NCI-H146 treated with DMSO at 0.1 percent for 48 hours (cell line): ENCODE data around the gene CD276.

Experiments
- DNase-seq: peaks from one replicate; lab custom pipeline; 2025; ENCODE audit not compliant: unreplicated experiment; lab: John Stamatoyannopoulos, UW

CD276 gene

DNA sequence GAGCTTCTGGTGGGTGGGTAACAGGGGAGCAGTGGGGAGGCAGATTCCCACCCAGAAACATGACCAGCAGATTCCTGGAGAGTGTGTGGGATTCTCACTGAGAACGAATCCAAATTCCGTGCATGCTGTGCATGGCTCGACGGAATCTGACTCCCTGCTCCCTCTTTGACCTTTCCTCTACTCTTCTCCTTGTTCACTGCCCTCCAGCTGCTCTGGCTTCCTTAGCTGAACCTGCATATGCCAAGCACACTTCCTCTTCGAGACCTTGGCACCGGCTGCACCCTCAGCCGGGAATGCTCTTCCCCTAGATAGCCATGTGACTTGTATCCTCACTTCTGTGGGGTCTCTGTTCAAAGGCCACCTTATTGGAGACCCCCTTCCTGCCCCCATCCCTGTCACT is 62.7 kb downstream of the CD276 start:
- no peak for DNase-seq

- DNase-seq, result no peak
Measured at GRCh38 chr15:73747847-73748590, 63.8 kb downstream of the CD276 start.

DNA sequence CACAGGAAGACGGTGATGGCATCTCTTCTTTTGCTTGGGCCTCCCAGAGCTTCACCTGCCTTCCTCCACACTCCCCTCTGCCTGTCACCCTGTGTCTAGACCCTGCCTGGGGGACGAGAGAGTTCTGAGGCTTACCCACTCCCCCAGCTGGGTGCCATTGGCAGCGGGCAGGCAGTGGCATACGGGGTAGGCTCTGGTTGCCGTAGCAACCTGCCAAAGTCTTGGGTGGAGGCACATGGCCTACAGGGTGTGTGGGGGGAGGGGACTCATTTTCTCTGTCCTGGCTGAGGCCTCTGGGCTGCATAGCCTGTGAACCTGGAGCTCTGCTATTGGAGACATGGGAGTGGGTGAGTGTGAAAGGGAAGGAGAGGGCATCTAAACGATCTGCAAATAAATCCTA is 64.5 kb downstream of the CD276 start:
- no peak for DNase-seq

DNA sequence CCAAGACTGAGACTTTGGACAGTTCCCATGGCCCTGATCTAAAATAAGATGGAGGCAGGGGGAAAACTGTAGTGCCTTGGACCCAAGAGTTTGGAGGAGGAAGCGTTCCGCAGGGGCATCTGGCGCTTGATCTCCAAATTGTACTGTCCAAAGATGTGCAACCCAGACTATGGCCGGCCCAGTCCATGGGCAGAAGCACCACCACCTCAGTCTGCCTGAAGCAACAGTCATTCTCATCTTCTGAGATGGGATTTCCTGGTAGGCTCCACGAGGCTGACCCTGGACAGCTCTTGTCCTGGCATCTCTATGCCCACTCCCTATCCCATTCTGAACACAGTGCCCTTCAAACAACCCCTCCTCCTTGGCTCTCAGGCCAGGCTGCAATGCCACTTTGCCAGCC is 65.3 kb downstream of the CD276 start:
- no peak for DNase-seq

DNA sequence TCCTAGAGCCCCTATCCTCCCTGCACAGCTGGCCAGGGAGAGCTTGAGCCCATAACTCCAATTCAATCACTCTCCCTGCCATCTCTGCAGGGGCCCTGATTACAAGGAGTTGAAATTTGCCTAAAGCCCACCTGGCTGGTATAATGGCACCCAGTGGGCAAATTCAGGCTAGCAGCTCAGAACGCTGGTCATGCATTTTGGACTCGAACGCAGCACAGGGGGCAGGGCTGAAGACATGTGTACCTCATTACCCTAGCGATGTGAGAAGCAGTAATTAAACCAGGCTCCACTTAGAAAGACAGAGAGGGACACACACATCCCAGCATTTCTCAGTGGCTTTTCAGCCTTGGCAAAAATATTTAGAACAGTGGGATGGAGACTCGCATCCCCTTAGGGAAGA is 65.8 kb downstream of the CD276 start:
- no peak for DNase-seq

DNA sequence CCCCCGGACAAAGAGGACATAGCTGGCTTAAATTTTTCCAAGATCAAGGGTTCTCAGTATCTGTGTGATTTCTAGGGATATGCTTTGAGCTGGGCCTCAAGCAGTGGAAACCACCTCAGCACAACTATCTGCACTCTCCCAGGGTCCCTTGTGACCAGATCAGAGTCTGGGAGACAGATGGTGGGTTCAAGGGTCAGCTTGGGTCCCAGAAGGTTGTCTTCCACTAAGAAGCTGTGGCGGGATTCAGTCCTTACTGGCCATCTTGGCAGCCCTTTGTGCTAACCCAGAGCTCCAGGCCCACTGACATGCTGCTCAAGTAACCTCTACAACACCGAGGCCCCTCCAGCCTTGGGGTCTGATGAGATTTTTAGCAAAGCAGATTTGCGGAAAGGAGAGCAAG is 66.3 kb downstream of the CD276 start:
- DNase-seq, result no peak

- no peak for DNase-seq
Measured at GRCh38 chr15:73750951-73751350, 66.8 kb downstream of the CD276 start.

GRCh38 chr15:73751511-73751898 is 67.3 kb downstream of the CD276 start:
- DNase-seq, result no peak

GRCh38 chr15:73751899-73752805 is 68.0 kb downstream of the CD276 start:
- no peak for DNase-seq

GRCh38 chr15:73752806-73753193 is 68.6 kb downstream of the CD276 start:
- no peak for DNase-seq

DNA sequence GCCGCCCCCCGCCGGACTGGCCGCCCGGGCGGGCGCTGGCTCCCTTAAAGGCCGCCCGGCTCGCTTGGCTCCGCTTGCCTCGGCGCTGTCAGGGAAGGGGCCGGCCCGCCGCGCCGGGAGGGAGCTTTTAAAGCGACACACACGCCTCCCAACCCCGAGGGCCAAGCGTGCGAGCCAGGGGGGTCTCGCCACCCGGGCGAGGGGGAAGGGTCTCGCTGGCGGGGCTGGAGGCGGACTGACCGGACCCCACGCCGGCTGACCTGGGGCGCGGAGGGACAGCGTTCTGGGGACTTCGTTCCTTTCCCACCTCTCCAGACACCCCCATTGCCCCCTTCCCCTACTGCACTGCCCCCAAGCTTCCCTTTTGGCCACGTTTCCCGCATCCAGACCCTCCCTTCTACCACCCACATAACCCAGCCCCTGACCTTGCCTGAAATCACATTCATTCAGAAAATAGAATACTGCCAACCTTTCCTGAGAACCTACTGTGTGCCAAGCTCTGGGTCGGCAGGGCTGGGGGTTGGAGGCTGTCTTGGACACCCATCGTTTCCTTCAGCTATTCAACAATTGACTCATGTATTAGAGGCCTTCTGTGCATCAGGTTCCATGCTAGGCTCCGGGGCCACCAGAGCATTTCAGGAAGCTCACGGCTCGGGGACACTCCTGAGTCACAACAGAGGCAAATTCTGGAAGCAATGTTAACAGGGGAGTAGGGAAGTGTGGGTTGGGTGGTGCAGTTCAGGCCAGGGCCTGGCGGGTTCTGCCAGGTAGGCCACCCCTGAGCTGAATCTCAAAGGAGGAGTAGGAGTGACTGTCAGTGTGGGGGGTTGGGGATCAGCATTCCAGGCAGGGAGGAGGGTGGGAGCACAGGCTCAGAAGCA is 69.3 kb downstream of the CD276 start, which contains the start of gene INSYN1:
TSS of gene INSYN1 (minus strand) at position 102 of the 881 bp plus-strand sequence. CDS start 2,221 bp downstream, outside the sequence.
- DNase-seq, result no peak

- DNase-seq, result no peak
Measured at GRCh38 chr15:73754461-73754860, 70.3 kb downstream of the CD276 start.

DNA sequence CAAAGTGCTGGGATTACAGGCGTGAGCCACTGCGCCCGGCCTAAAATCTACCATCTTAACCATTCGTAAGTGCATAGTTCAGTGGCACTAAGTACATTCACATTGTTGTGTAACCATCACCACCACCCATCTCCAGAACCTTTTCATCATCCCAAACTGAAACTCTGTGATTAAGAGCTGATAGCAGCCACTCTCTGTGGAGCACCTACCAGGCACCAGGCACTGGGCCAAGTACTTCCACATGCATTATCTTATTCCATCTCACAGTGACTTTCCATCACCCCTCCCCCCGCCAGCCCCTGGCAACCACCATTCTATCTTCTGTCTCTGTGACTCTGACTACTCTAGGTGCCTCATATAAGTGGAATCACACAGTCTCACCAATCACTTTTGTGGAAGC is 71.3 kb downstream of the CD276 start:
- DNase-seq, result no peak

DNA sequence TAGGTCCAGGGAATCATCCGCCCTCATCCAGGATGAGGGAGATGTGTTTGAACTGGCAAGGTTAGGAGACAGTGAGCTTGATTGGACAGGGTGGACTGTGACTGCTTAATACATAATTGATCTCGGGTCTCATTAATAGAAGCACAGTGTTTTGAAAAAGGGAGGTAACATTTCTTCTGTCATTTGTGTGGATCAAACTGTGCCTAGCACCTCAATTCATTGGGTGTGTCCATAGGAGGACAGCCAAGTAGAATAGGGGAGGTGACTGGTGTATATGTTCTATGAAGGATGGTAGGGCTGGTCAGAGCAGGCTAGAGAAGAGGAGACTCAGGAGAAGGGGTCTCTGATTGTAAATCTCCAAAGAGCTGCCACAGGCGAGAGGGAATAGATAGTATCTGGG is 71.8 kb downstream of the CD276 start:
- DNase-seq, result no peak

- no peak for DNase-seq
Measured at GRCh38 chr15:73756390-73756789, 72.2 kb downstream of the CD276 start.

DNA sequence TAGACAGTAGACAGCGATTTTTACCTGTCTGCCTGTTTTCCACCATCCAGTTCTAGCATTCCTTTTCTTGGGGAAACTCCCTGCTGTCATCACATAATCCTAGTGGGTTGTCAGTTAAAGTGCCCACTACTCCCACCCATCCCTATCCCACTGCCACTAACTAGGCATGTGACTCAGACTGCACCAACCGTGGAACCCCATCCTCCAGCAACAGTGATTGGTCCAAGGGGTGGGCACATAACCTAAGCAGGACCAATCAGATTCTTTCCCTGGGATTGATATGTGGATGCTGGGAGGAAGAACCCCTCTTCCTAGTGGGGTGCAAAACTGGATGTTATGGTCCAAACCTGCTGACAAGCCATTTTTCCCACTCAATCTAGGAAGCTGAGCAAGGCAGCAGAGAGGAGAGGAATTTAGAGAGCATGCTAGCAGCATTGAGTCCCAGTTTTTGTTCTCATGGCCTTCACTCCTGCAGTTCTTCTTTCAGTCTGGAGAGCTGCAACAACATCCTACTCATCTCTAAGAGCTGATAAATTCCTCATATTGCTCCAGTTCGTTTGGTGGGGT is 72.8 kb downstream of the CD276 start:
- no peak for DNase-seq

- DNase-seq, result no peak
Measured at GRCh38 chr15:73757571-73757970, 73.4 kb downstream of the CD276 start.

DNA sequence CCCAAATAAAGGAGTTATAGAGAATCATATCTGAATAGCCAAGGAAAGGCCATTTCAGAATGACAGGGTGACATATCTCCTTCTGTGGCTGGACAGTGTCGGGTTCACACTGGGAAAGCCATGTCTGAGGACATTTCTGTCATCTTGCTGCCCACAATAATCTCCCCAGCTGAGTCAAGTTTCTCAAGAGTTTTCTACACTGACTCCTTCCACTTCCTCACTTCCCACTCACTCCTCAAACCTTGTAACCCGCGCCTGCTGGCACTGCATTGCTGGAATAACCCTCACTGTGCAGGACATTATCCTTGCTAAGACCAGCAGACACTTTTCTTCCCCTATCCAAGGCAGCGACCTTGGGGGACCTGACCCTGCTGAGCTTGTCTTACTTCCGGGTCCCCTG is 74.3 kb downstream of the CD276 start:
- DNase-seq, result no peak

DNA sequence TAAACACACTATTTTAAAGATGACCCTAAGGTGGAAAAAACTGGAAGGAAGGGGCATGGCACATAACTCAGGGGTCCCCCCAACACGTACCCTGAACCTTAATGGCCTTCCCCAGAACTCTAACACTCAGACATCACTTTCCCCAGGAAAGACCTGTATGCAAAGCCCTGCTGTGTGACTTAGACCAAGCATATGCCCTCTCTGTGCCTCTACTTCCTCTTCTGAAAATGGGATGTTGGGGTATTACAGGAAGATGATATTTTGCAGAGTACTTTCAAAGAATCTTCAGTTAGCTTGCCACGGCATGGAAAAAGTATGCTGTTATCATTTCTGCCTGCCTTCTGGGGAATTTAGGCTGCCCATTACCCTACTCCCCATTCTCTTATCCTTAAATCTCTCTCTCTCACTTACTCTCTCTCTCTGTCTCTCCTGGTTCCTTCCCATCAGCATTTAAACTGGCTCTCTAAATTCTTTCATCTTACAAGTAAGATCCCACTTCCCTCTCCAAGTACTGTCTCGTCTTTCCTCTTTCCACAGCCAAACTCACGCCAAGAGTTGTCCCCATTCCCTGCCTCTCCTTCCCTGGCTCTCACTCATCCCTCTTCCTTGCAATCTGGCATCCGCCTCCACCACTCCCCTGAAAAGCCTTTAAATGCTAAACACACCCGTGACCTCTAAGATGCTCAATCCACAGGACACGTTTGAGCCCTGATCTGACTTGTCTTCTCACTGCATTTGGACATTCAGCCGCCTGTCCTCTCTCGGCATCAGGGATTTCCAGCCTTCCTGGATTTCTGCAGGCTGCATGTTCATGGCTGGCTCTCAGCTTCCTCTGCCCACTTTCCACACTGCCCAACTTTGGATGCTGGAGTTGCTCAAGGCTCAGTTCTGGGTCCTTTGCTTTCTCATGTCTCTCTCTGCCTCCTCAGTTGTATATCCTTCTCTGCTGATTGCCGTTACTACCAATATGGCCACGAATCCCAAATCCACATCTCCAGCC is 76.4 kb downstream of the CD276 start:
- DNase-seq, result no peak

DNA sequence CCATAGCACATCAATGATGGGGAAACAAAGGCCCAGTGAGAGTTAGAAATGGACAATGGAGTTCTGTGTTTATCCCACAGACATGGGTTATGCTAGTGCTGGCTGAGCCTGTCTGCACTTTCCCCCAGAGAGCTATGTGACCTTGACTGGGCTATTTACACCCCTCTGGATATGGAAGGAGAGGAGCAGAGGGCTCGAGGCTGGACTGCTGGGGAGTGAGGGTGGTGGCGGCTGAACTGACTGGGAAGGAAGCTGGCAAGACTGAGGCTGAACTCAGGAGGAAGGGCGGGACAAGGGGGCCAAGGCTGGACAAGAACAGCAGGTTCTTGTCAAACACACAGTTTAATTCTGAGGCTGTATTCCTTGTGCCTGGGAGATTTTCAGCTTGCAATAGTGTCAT is 79.7 kb downstream of the CD276 start:
- no peak for DNase-seq
